Mesendoderm (in vitro differentiated cells): Measurements from ENCODE around the gene DNER.
"Not testable (repeated sequence)": the region's sequence is repeated elsewhere in the genome, so short reads cannot be mapped to it uniquely, and the experiment has no call there.

ENCODE experiments used
- DNase-seq: peaks from one replicate; pipeline ENCODE4 v3.0.0; 2013
- H2AK5ac ChIP-seq: 2 replicates; pipeline ENCODE4 v1.6.1; 2013; ENCODE audit warnings: low read length, inconsistent platforms
- H2BK120ac ChIP-seq: 2 replicates; pipeline ENCODE4 v1.6.1; 2013; ENCODE audit warnings: low read depth, mild to moderate bottlenecking, low read length, moderate library complexity, mixed read lengths
- H2BK15ac ChIP-seq: replicated peaks from 2 replicates; pipeline ENCODE4 v1.6.1; 2013; ENCODE audit warnings: low read depth, mild to moderate bottlenecking, moderate library complexity
- H2BK5ac ChIP-seq: 2 replicates; pipeline ENCODE4 v1.6.1; 2013; ENCODE audit warnings: low read length, inconsistent platforms
- H3K18ac ChIP-seq: 2 replicates; pipeline ENCODE4 v1.6.1; 2013; ENCODE audit warnings: mild to moderate bottlenecking, low read length, mixed read lengths
- H3K23ac ChIP-seq: one replicate; pipeline ENCODE4 v1.6.1; 2013; ENCODE audit warnings: low read length
- H3K27ac ChIP-seq: 2 replicates; pipeline ENCODE4 v1.5.1; 2013; ENCODE audit warnings: low read depth, mild to moderate bottlenecking, inconsistent platforms, low read length, moderate library complexity
- H3K27me3 ChIP-seq: 2 replicates; pipeline ENCODE4 v1.6.1; 2013; ENCODE audit warnings: low read length, control low read depth, mild to moderate bottlenecking, inconsistent platforms; ENCODE audit not compliant: insufficient read depth, poor library complexity
- H3K36me3 ChIP-seq: 2 replicates; pipeline ENCODE4 v1.6.1; 2013; ENCODE audit warnings: low read length, inconsistent platforms; ENCODE audit not compliant: control insufficient read depth, insufficient read depth
- H3K4ac ChIP-seq: one replicate; pipeline ENCODE4 v1.6.1; 2013; ENCODE audit warnings: low read depth, mild to moderate bottlenecking, low read length, moderate library complexity
- H3K4me1 ChIP-seq: 2 replicates; pipeline ENCODE4 v1.6.1; 2013; ENCODE audit warnings: low read depth, low read length, inconsistent platforms; ENCODE audit not compliant: control insufficient read depth
- H3K4me2 ChIP-seq: 2 replicates; pipeline ENCODE4 v1.6.1; 2013; ENCODE audit warnings: low read length
- H3K4me3 ChIP-seq: 2 replicates; pipeline ENCODE4 v1.5.1; 2013; ENCODE audit warnings: mild to moderate bottlenecking, low read length
- H3K56ac ChIP-seq: one replicate; pipeline ENCODE4 v1.6.1; 2013; ENCODE audit warnings: low read length
- H3K79me1 ChIP-seq: 2 replicates; pipeline ENCODE4 v1.6.1; 2013; ENCODE audit warnings: low read length, inconsistent platforms
- H3K79me2 ChIP-seq: 2 replicates; pipeline ENCODE4 v1.6.1; 2013; ENCODE audit warnings: mild to moderate bottlenecking, low read length; ENCODE audit not compliant: control insufficient read depth, insufficient read depth
- H3K9ac ChIP-seq: 2 replicates; pipeline ENCODE4 v1.6.1; 2013; ENCODE audit warnings: low read length, inconsistent platforms
- H4K5ac ChIP-seq: one replicate; pipeline ENCODE4 v1.6.1; 2013; ENCODE audit warnings: low read length
- H4K8ac ChIP-seq: one replicate; pipeline ENCODE4 v1.6.1; 2013; ENCODE audit warnings: low read depth, mild to moderate bottlenecking, control low read depth, low read length, moderate library complexity
- WGBS: extraction: QIAGEN DNeasy Blood & Tissue Kit; methylation state at CpG from one replicate; pipeline ENCODE4 v1.1.7; 2013; ENCODE audit warnings: low lambda C conversion rate, missing lambda C conversion rate; ENCODE audit not compliant: insufficient coverage; ENCODE audit errors: extremely low coverage; 5-methylcytosine and 5-hydroxymethylcytosine counted together

The DNER gene

GRCh38 chr2:229340086-229340760, 374.1 kb downstream of the DNER start:
- H2BK15ac ChIP-seq = no peak overlapping the region
- H3K27me3 ChIP-seq = no peaks in the 10 kb centered on the region
- H3K4me2 ChIP-seq = no peak overlapping the region
- no peak overlapping the region for H3K4ac ChIP-seq
- no peaks in the 10 kb centered on the region for H3K36me3 ChIP-seq
- H2BK120ac ChIP-seq = no peak overlapping the region
- no peak for DNase-seq
- H3K23ac ChIP-seq = no peak overlapping the region
- H3K79me2 ChIP-seq = no peaks in the 10 kb centered on the region
- no CpG with 5 or more reads among the region's 8 CpGs for WGBS
- no peak overlapping the region for H3K4me3 ChIP-seq
- H3K9ac ChIP-seq = no peak overlapping the region
- H2BK5ac ChIP-seq = no peak overlapping the region
- no peaks in the 10 kb centered on the region for H3K4me1 ChIP-seq
- H4K5ac ChIP-seq = no peak overlapping the region
- H3K27ac ChIP-seq = no peak overlapping the region
- H3K56ac ChIP-seq = no peak overlapping the region
- no peak overlapping the region for H4K8ac ChIP-seq
- H3K79me1 ChIP-seq = no peaks in the 10 kb centered on the region
- no peak overlapping the region for H3K18ac ChIP-seq
- no peak overlapping the region for H2AK5ac ChIP-seq

GRCh38 chr2:229339618-229340017, 374.7 kb downstream of the DNER start:
- Histone ChIP-seq H2BK15ac (no peak overlapping the region), H2BK5ac (no peak overlapping the region), H4K5ac (no peak overlapping the region), H3K4me3 (no peak overlapping the region), H2AK5ac (no peak overlapping the region), H3K79me2 (no peaks in the 10 kb centered on the region), H4K8ac (no peak overlapping the region), H3K18ac (no peak overlapping the region), H3K4ac (no peak overlapping the region), H3K23ac (no peak overlapping the region), H3K27me3 (no peaks in the 10 kb centered on the region), H3K36me3 (no peaks in the 10 kb centered on the region), H3K56ac (no peak overlapping the region), H3K79me1 (no peaks in the 10 kb centered on the region), H2BK120ac (no peak overlapping the region), H3K9ac (no peak overlapping the region), H3K4me1 (no peaks in the 10 kb centered on the region), H3K4me2 (no peak overlapping the region), H3K27ac (no peak overlapping the region)
- WGBS = no CpG with 5 or more reads among the region's 5 CpGs
- DNase-seq = no peak

- not testable (repeated sequence) for H3K27me3 ChIP-seq, H3K4me1 ChIP-seq, H3K18ac ChIP-seq, H3K79me1 ChIP-seq, H3K36me3 ChIP-seq, H4K8ac ChIP-seq, H3K9ac ChIP-seq, H2BK15ac ChIP-seq, H2AK5ac ChIP-seq, H2BK120ac ChIP-seq, H3K27ac ChIP-seq, H4K5ac ChIP-seq, H3K56ac ChIP-seq, DNase-seq, H3K4ac ChIP-seq, H3K4me3 ChIP-seq, H3K79me2 ChIP-seq, H3K4me2 ChIP-seq, H3K23ac ChIP-seq, H2BK5ac ChIP-seq
- WGBS = no CpG with 5 or more reads among the region's 4 CpGs
Observed at GRCh38 chr2:229339171-229339570, 375.2 kb downstream of the DNER start.

- Histone ChIP-seq H3K23ac (peak overlapping the region; percentile 95), H2AK5ac (no peak overlapping the region), H3K79me1 (no peaks in the 10 kb centered on the region), H3K27me3 (no peaks in the 10 kb centered on the region), H3K9ac (no peak overlapping the region), H3K18ac (no peak overlapping the region), H2BK15ac (no peak overlapping the region), H3K56ac (peak overlapping the region; percentile 52), H4K8ac (no peak overlapping the region), H3K27ac (no peak overlapping the region), H2BK120ac (no peak overlapping the region), H3K79me2 (no peaks in the 10 kb centered on the region), H3K4me1 (no peaks in the 10 kb centered on the region), H3K4me2 (no peak overlapping the region), H3K36me3 (no peaks in the 10 kb centered on the region), H4K5ac (no peak overlapping the region), H2BK5ac (no peak overlapping the region), H3K4ac (no peak overlapping the region), H3K4me3 (no peak overlapping the region)
- DNase-seq = no peak
- no CpG with 5 or more reads among the region's 7 CpGs for WGBS
Observed at GRCh38 chr2:229335877-229336346, 378.4 kb downstream of the DNER start.

GRCh38 chr2:229335330-229335729, 379.0 kb downstream of the DNER start:
- H3K56ac ChIP-seq = no peak overlapping the region
- no peak overlapping the region for H2BK5ac ChIP-seq
- H3K36me3 ChIP-seq = no peaks in the 10 kb centered on the region
- H3K79me2 ChIP-seq = no peaks in the 10 kb centered on the region
- no peak overlapping the region for H4K5ac ChIP-seq
- no peak overlapping the region for H3K18ac ChIP-seq
- no peak overlapping the region for H2AK5ac ChIP-seq
- H3K4ac ChIP-seq = no peak overlapping the region
- no peak overlapping the region for H3K9ac ChIP-seq
- no peaks in the 10 kb centered on the region for H3K4me1 ChIP-seq
- no peak overlapping the region for H3K23ac ChIP-seq
- no peak overlapping the region for H2BK120ac ChIP-seq
- no peak for DNase-seq
- H2BK15ac ChIP-seq = no peak overlapping the region
- no peak overlapping the region for H3K4me2 ChIP-seq
- no peak overlapping the region for H3K27ac ChIP-seq
- no peak overlapping the region for H3K4me3 ChIP-seq
- no CpG with 5 or more reads among the region's 7 CpGs for WGBS
- H3K79me1 ChIP-seq = no peaks in the 10 kb centered on the region
- no peak overlapping the region for H4K8ac ChIP-seq
- H3K27me3 ChIP-seq = no peaks in the 10 kb centered on the region

GRCh38 chr2:229330952-229331351, 383.4 kb downstream of the DNER start:
- Histone ChIP-seq H3K4me3 (no peak overlapping the region), H3K23ac (no peak overlapping the region), H3K9ac (no peak overlapping the region), H3K36me3 (no peaks in the 10 kb centered on the region), H4K5ac (no peak overlapping the region), H3K18ac (no peak overlapping the region), H3K79me1 (no peaks in the 10 kb centered on the region), H2BK5ac (no peak overlapping the region), H4K8ac (no peak overlapping the region), H3K79me2 (no peaks in the 10 kb centered on the region), H3K4ac (no peak overlapping the region), H3K4me2 (no peak overlapping the region), H3K56ac (no peak overlapping the region), H2BK15ac (no peak overlapping the region), H2BK120ac (no peak overlapping the region), H3K27me3 (no peaks in the 10 kb centered on the region), H3K4me1 (no peaks in the 10 kb centered on the region), H3K27ac (no peak overlapping the region), H2AK5ac (no peak overlapping the region)
- no CpG with 5 or more reads among the region's 5 CpGs for WGBS
- no peak for DNase-seq
